SKM-1 treated with dmso at 0.1 percent for 144 hours (cell line): Measurements from ENCODE around the gene TNPO3.
"Not testable (repeated sequence)": the region's sequence is repeated elsewhere in the genome, so short reads cannot be mapped to it uniquely, and the experiment has no call there.

ENCODE experiments used
- DNase-seq: peaks from one replicate; lab custom pipeline; 2025; ENCODE audit not compliant: unreplicated experiment; lab: John Stamatoyannopoulos, UW

Gene TNPO3

DNA sequence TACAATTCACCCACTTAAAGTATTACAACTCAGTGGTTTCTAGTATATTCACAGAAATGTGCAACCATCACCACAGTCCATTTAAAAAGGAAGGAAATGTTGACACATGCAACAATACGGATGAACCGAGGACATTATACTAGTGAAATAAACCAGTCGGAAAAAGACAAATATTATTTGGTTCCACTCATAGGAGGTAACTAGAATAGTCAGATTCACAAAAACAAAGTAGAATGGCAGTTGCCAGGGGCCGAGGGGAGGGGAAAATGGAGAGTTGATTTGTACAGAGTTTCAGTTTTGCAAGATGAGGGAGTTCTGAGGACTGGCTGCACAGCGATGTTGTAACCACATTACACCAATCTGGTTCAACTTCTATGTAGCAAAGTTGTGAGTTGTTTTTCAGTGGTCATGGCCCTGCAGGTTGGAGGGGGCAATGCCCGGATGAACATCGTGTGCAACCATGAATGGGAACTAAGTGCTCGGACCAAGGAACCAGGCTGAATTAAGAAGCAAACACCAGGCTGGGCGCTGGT lies 17.6 kb upstream of the TNPO3 start:
- DNase-seq = peak; percentile 96

DNA sequence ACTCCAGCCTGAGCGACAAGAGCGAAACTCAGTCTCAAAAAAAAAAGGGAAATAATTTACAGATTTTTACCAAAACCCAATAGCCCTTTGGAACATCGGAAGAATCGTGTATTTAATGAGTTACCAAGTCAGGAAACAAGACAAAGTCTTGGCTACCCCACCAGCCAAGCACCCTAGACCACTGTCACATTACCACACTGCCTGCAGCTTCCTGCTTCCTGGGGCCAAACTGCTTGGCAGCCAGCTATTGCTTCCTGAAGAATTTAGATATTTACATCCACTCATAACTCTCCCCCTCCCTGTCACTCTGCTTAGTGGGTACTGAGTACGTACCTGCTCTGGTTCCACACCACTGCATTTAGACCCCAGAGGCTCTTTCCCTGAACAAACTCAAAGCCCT lies 14.1 kb upstream of the TNPO3 start:
- DNase-seq = peak; percentile 32

- no peak for DNase-seq
These were observed 13.1 kb upstream of the TNPO3 start for GRCh38 chr7:129067943-129068548.

GRCh38 chr7:129067132-129067561 lies 12.2 kb upstream of the TNPO3 start:
- not testable (repeated sequence) for DNase-seq

GRCh38 chr7:129066290-129067131 lies 11.6 kb upstream of the TNPO3 start:
- no peak for DNase-seq

DNA sequence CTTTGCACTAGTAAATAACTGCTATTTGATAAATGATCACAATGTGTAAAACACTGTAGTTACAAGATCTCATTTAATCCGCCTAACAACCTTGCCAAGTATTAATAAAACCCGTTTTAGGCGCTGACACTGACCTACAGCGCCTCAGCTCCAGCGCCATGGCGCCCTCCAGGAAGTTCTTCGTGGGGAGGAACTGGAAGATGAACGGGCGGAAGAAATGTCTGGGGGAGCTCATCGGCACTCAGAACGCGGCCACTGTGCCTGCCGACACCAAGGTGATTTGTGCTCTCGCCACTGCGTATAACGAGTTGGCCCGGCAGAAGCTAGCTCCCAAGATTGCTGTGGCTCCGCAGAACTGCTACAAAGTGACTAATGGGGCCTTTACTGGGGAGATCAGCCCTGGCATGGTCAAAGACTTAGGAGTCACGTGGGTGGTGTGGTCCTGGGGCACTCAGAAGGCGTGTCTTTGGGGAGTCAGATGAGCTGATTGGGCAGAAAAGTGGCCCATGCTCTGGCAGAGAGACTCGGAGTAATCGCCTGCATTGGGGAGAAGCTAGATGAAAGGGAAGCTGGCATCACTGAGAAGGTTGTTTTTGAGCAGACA lies 1.1 kb upstream of the TNPO3 start:
- DNase-seq = no peak

GRCh38 chr7:129055294-129055816 lies 444 bp upstream of the TNPO3 start:
- DNase-seq = no peak

DNA sequence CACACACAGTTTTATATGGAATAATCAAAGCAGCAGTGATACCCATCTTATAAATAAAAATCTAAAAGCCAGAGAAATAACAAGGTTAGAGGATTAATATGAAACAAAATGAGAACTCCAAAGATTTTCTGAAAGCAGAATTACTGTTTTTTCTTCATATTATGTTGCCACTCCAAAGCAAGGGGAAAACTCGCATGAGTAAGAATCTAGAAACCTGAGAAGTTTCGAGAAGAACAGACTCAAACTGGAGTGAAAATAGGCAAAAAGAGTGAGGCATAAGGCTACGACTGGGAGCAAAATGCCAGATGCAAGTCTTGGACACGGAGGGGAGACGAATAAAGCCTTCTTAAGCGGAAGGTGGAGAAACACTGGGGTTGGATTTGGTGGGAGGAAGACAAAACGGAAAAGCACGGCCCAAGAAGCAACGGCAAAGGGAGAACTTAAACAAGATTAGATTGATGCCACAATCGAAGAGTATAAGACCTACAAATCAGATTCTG lies 923 bp downstream of the TNPO3 start:
- DNase-seq = peak; percentile 58

DNA sequence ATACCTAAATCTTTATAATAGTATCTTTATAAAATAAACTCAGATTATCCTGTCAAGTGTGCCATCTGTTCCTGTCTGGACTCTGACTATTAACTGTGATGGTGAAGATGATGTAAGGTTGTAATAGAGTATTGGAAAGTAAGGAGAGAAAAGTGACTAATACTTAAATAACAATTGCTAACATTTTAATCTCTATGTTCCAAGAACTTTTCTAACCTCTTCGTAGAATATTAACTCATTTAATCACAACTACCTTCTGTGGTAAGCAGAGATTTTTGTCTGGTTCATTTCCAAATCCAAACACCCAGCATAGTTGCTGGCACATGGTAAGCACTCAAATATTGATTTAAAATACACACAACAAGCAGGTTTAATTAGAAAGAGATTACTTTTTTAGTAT lies 2.5 kb downstream of the TNPO3 start:
- DNase-seq = no peak

DNA sequence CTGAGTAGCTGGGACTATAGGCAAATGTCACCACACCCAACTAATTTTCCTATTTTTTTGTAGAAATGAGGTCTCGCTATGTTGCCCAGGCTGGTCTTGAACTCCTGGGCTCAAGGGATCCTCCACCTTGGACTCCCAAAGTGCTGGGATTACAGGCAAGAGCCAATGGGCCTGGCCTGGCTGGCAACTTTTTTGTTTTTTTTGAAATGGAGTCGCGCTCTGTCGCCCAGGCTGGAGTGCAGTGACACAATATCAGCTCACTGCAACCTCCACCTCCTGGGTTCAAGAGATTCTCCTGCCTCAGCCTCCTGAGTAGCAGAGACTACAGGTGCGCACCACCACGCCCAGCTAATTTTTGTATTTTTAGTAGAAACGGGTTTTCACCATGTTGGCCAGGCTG lies 3.5 kb downstream of the TNPO3 start:
- DNase-seq = not testable (repeated sequence)

DNA sequence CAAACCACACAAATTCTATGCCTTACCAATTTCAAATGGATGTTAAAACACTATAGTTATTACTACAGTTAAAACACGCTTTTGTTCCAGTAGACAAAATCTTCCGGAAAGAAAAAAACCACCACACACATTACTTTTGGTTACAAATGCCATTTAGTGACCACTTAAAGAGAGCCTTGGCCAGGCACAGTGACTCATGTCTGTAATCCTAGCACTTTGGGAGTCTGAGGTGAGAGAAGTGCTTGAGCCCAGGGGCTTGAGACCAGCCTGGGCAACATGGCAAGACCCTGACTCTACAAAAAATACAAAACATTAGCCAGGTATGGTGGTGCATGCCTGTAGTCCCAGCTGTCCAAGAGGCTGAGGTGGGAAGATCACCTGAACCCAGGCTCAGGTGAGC lies 7.2 kb downstream of the TNPO3 start:
- no peak for DNase-seq

DNA sequence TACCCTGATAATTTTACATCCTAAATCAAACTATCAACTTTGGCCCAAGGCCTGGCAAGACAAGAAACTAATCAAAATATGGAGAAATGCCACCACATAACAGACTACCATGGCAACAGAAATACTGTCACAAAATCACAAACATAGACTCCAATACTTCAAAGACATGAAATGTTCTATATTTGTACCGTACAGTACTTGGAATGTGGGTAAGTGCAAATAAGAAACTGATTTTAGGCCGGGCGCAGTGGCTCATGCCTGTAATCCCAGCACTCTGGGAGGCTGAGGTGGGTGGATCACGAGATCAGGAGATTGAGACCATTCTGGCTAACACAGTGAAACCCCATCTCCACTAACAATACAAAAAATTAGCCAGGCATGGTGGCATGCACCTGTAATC lies 9.2 kb downstream of the TNPO3 start:
- no peak for DNase-seq

DNA sequence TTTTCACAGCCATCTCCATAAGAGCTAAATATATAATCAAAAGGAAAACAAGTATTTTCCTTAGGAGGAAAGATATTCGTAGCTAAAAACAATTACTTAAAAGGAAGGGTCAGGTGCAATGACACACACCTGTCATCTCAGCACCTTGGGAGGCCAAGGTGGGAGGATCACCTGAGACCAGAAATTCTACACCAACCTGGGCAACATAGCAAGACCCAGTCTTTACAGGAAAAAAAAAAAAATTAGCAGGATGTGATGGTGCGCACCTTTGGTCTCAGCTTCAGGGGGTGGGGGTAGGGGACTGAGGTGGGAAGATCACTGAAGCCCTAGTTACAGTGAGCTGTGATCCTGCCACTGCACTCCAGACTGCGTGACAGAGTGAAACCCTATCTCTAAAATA lies 11.9 kb downstream of the TNPO3 start:
- no peak for DNase-seq

DNA sequence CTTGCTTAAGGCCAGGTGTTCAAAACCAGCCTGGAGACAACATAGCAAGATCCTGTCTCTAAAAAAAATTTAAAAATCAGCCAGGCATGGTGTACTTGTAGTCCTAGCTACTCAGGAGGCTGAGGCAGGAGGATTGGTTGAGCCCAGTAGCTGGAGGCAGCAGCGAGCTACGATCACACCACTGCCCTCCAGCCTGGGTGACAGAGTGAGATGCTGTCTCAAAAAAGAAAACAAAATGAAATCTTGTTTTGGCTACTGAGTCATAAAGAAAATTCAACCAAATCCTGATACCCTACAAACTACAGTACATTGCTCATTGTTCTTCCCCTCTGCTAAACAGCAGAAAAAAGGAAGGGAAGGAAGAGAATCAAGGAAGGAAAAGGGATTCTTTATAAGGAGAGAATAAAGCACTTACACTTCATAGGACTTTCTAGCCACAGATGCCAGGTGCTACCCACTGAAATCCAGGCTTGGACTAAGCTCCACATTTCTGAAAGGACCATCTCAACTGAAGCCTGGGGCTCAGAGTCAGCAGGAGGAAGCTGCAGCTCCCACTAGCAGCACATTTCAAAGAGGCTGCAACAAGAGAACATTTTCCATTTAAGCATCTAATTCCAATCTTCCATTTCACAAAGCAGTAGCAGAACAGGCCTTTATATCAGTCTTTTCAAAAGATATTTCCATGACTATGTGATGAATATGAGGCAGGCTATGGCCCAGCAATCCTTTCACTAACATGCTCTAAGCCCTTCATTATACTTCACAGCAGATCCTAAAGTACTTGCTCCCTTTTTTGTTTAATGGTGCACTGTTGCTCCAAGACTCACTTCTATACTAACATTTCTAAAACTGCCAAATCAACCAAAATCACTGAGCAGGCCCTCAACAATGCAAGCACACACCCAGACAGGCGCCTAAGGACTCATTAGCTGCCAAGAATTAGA lies 13.5 kb downstream of the TNPO3 start:
- DNase-seq = no peak

DNA sequence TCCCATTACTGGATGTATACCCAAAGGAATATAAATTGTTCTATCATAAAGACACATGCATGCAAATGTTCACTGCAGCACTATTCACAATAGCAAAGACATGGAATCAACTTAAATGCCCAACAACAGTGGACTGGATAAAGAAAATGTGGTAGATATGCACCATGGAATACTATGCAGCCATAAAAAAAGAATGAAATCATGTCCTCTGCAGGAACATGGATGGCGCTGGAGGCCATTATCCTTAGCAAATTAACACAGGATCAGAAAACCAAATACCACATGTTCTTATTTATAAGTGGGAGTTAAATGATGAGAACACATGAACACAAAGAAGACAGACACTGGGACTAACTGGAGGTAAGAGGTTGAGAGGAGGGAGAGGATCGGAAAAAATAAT lies 16.4 kb downstream of the TNPO3 start:
- DNase-seq = not testable (repeated sequence)

GRCh38 chr7:129037585-129037984 lies 17.3 kb downstream of the TNPO3 start:
- no peak for DNase-seq

- DNase-seq = no peak
These were observed 22.9 kb downstream of the TNPO3 start for GRCh38 chr7:129032017-129032416.

DNA sequence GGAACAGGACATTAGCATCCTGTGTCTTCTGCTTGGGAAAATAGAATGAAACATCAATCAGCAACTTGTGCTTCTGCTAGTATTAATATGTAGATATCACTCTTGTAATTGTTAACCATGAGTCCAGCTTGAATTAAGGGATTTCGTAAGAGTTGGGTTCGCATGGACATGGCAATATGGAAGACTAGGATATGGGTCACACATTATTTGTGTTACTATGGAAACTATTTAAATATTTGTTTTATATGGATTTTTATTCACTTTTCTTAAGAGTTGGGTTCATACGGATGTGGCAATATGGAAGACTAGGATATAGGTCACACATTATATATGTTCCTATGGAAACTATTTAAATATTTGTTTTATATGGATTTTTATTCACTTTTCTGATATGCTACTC lies 24.5 kb downstream of the TNPO3 start:
- DNase-seq = no peak

GRCh38 chr7:129024125-129024524 lies 30.8 kb downstream of the TNPO3 start:
- DNase-seq = no peak

GRCh38 chr7:129021656-129022055 lies 33.3 kb downstream of the TNPO3 start:
- DNase-seq = no peak
